ENCODE measurements around the gene ZNF296.
A peak's percentile ranks its signal among the peaks of the same experiment; 100 is the strongest.
"Not testable (repeated sequence)": the region's sequence is repeated elsewhere in the genome, so short reads cannot be mapped to it uniquely, and the experiment has no call there.

Gene ZNF296

DNA sequence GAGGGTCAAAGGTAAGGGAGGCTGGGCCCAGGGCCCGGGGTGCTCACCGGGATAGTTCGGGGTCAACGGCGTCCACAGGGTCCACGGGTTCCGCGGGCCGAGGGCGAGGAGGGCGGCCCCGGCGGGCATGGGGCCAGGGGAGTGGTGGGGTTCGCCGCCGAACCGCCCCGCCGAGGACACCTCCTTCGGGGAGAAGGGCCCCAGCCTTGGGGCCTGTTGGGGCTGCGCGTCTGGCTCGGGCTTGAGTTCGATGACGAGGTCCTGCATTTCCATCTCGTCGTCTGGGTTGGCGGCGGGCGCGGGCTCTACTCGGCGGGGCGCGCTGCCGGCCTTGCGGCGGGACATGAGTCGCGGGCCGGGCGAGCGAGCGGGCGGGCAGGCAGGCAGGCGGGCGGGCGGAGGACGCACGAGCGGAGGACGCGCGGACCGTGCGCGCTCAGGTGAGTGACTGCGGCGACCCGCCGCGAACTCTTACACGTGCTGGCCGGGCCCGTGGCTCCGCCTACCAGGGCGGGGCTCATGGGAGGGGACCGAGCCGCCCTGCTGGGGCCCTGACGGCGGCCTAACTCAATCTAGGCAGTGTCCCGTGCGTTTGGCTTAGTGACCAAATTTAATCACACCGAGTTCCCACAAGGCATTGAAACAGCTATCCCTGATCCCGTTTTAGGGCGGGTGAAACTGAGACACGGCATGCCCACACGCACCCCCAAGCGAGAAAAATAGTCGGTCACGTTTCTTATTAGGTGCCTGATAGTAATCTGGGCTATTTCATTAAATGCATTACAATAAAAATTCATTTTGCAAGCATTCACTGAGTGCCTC, at the start of gene ZNF296:
ZNF296 (minus strand) TSS at position 450 of the 822 bp plus-strand sequence; CDS start at position 345, 105 bp downstream.
- DNase-seq = no peak

DNA sequence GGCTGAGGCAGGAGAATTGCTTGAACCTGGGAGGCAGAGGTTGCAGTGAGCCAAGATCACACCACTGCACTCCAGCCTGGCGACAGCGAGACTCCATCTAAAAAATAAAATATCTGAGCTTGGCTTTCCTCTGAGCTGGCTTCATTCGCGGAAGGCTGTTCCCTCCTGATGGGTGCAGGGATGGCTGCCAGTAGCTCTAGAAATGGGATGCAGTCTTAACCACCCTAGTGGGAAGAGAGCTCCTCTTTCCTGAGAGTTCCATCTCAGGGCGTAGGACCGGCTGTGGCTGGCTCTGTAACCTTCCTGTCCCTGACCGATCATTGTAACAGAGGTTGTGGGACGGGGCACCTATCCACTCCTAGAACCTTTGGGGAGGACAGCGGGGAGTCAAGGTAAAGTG, 49.1 kb upstream of the ZNF296 start:
- no peak for DNase-seq

DNA sequence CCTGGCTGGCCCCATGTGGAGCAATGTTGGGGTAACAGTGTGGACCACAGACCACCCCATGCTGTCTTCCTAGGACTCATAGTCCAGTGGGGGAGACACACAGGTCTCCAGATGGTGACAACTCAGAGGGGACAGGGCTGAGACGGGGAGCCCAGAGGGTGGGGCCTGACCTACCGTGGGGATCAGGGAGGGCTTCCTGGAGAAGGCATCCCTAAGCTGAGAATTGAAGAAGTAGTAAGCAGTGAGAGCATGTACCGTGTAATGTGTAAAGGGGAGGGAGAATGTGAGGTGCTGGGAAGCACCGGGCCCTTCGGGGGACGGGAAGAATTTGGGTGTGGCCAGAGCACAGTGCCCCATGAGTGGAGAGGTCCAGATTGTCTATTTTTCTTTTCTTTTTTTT, 47.7 kb upstream of the ZNF296 start:
- DNase-seq = no peak

DNA sequence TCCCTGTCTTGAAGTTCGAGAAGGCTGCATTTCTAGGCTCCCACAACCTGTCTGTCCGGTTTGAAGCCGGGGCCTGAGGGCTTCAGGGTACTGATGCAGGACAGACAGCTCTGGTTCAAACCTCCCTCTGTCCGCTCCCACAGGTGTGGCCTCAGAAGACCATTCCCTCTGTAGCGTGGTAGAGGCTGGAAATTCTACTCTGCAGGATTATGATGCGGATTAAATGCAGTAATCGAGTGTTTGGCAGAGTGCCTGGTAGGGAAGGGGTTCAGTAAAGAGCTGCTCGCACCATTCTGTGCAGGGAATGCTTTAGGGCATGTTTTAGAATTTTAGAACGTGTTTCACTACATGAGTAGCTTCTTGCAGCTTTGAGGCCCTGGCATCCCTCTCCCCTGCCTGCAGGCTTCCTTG, 47.2 kb upstream of the ZNF296 start:
- no peak for DNase-seq

DNA sequence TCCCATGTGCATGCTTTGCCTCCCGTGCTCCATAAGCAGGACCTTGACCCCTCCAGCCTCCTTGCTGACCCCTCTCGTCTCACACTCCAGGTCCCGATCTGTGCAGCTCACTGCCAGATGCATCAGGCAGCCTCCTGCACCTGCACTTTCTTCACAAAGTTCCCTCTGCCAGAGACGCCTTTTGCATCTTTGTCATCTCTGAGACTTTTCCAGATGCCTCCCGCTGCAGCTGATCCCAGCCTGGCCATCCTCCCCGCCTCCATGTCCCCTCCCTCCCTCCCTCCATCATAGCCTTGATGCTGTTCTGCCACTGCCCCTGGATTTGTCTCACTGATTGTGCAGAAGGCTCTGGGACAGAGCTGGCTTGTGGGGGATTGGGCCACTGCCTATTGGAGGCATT, 46.6 kb upstream of the ZNF296 start:
- DNase-seq = no peak

DNA sequence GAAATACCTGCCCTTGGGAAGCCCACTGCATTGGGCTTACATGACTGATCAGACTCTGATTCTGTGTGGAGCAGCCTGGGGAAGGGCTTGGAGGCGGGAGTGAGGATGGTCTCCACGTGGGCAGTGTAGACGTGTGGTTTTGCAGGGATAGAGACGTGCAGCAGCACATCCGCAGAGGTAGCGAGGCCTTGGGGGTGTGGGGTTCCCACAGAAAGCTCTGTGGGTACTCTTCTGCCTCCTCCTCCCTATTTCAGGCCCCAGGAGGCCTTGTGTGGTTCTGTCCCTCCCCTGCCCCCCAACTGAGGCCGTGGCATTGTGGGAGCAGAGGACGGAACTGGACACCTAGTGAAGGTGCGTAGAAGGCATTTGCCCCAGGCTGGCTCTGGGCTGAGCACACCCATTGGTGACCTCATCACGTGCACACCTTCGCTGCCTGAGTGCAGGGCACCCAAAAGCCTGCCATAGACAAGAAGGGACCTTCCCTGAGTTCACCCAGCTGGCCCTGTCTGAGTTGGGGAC, 45.6 kb upstream of the ZNF296 start:
- no peak for DNase-seq

DNA sequence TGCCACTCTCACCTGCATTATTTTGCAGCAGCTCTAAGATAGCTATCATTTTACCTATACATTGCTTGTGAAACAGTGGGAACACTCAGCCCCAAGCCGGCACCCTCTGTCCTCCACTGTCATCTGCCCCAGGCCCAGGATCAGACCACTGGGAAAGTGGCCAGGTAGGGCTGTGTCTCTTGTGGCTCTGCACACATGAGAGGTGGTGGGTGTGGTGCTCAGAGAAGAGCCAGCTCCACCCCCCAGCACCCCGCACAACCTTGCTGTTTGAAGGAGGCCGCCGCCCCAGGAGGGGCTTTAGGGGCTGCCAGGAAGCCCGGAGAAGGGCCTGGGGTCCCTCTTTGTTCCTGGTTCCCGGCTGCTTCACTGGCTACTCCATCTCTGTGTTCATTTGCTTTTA, 43.3 kb upstream of the ZNF296 start:
- no peak for DNase-seq

DNA sequence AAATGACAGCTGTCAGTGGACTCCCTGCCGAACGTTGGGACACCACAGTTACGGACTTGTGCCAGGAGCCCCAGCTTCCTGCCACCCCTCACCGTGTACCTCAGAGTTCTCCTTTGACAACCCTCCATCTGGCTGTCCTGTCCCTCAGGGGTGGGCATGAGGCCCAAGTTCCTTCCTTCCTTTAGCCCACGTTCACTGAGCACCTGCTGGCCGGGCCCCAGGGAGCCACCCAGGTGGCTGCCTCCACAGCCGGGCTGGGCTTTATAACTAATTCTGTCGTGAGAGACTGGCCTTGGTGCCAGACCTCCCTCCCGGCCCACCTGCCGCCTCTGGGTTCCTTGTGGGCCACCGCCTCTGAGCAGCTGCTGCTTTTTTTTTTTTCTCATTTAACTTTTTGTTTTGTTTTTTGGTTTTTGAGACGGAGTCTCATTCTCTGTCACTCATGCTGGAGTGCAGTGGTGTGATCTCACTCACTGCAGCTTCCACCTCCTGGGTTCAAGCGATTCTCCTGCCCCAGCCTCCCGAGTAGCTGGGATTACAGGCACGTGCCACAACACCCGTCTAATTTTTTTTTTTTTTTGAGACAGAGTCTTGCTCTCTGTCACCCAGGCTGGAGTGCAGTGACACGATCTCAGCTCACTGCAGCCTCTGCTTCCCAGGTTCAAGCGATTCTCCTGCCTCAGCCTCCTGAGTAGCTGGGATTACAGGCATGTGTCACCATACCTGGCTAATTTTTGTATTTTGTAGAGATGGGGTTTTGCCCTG, 42.5 kb upstream of the ZNF296 start:
- not testable (repeated sequence) for DNase-seq

DNA sequence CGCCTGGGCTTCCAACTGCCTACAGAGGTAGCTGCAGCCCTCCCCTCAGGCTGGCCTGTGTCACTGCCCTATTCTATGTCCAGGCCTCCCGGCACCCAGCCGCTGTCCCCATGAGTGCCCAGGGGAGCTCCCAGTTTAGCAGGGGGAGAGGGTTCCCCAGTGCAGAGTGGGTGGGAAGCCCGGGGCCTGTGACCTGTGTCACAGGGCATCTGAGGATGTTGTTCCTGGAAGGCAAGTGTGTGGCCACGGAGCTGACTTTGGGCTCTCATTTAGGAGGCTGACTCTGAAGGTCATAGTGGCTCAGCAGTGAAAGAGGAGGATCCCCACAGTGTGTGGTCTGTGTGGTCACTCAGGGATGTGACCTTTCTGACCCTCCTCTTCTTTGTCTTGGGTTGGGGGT, 41.8 kb upstream of the ZNF296 start:
- DNase-seq = no peak

DNA sequence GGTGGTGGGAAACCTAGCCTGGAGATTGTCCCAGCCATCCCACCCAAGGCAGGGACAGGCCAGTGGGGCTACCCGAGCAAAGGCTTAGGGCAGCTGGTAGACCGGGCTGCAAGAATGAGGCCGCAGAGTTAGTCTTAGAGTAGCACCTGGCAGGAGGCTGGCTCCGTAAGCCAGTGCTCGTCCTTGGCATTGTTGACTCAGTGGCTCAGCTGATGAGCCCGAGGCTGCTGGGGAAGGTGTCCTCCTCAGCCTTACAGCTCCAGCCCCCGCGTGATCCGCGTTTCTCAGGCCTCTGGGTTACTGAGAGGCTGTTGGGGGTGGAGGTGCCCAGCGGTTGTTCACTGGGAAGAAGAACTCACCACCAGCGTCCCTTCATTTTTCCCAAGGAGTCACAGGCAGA, 41.4 kb upstream of the ZNF296 start:
- DNase-seq = no peak

DNA sequence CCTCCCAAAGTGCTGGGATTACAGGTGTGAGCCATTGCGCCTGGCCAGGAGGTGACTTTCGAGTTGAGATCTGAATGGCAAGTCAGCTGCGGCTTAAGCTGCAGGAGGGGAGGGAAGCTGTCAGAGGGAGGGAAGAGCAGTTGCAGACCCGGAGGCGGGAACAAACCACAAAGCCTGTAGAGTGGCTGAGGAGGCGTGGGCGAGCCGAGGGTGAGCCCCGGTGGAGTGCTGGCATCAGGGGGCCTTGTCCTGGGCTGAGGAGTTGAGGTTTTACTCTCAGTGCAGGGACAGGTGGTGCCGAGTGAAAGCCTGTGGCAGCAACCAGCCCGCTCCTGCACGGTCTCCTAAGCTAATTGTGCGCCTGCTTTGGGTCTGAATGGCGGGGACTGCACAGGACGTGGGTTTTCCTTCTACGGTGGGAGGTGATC, 40.9 kb upstream of the ZNF296 start:
- no peak for DNase-seq

DNA sequence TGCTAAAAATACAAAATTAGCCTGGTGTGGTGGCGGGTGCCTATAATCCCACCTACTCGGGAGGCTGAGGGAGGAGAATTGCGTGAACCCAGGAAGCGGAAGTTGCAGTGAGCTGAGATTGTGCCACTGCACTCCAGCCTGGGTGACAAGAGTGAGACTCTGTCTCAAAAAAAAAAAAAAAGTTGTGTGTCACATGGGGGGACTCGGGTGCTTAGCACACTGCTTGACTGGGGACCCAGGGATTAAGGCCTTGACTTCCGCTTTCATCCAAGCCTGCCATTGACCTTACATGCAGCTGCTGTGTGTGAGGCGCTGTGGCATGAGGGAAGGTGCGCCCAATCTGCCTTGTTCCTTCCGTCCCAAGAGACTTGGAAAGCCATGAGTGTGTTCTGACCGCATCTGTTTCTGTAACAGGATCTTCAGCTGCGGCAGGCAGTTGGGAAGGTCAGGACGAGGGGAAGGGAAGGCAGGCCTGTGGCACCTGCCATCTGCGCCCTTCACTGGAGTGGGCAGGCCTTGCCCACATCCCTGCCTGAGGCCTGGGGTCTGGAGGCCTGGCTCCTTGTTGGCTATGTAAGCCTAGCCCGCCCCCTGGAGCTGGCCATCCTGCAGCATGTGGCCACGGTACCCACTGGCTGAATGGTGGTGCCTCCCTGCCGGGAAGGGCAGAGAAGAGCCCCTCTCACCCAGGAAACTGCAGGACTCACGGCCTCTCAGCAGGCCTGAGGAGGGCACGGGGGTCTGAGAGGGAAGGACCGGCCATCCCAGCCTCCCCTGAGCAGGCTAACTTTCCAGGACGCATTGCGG, 39.7 kb upstream of the ZNF296 start:
- peak; percentile 35 for DNase-seq

DNA sequence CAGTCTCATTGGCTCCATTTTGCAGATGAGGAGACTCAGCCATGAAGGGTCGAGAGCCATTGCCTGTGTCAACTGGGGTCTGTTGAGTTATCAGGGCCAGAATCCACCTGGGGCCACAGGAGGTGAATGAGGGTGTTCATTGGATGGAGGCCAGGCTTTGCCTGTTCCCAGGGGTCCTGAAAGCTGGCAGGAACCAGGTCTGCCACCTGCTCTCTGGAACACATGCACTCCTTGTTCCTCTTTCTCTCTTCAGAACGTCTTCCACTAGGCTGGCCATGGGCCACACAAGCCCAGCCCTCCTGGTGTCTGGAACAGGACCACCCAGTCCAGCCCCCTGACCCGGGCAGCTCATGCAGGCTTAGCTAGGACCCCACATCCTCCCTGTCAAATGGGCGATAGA, 37.8 kb upstream of the ZNF296 start:
- DNase-seq = no peak

DNA sequence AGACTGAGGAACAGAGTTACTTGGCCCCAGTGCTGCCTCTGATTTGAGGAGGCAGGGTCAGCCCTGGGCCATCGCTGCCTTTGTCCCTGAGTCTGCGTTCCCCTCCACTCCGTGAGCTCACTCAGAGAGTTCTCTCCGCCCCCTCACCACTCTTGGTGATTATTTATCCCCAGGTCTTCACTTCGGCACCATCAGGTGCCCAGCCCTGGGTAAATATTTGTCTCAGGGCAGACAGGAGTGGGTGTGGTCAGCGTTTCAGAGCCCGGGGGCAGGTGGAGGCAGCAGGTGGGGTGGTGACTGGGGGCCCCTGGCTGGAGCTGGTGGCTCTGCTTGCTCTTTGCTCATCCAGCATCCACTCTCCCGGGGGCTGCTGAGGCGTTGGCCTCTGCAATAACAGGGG, 37.4 kb upstream of the ZNF296 start:
- DNase-seq = peak; percentile 41

DNA sequence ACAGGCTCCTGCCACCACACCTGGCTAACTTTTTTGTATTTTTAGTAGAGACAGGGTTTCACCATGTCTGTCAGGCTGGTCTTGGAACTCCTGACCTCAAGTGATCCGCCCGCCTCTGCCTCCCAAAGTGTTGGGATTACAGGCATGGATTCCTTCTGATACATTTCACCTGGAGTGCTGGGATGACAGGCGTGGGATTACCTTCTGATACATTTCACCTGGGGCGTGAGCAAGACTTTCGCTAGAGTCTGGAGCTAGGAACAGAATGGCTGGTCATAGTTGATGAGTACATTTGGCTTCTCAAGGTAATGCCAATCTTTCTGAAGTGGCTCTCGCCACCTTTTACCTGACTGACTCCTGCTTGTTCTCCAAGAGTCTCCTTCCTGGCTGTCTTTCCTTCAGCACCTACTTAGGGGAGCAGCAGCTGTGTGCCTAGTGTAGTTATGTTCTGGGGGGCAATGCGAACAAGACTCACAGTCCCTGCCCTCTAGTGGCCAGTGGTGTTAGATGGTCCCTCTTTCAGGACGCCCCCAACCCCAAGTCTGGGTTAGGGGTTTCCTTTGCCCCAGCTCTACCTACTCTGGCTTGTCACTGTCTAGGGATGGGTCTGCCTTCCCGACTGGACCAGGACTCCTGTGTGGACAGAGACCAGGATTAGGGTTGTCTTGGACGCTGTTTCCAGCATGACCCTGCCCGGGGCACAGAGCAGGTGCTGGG, 36.0 kb upstream of the ZNF296 start:
- no peak for DNase-seq

DNA sequence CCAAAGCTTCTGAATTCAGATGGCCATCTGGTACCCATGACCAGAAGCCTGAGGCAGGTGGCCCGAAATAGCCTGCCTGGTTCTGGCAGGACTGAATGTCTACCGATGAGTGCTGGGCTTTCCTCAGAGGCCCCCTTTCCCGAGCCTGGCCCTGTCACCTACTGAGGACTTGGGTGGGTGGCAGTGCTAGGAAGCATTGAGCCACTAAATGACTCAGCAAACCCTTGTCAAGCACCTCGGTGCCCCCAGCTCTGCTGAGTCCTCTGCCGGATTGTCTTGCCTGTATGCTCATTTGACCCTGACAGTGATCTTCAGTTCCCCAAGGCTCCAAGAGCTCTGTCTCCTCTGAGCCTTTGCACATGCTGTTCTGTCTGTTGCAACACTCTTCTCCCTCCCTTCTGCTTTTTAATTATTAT, 34.6 kb upstream of the ZNF296 start:
- no peak for DNase-seq

DNA sequence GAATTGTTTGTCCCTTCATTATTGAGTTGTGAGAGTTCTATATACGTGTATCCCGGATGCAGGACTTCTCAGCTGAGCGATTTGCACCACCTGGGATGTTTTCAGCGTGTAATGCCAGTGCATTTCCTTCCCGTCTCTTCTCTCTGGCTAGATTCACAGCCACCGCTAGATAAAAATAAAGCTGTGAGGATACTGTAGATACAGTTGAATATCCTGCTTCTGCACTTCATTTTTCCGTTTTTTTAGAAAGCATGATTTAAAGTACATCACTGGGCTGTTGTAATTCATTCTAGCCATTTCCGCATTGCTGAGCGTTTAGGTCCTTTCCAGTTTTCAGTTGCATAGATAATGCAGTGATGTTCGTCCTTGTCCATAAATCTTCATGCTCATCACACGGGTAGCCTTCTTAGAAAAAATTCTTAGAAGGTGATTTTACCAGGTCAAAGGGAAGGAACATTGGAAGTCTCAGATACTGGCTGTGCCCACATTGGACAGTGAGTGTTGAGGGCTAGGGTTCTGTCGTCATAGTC, 31.4 kb upstream of the ZNF296 start:
- no peak for DNase-seq

DNA sequence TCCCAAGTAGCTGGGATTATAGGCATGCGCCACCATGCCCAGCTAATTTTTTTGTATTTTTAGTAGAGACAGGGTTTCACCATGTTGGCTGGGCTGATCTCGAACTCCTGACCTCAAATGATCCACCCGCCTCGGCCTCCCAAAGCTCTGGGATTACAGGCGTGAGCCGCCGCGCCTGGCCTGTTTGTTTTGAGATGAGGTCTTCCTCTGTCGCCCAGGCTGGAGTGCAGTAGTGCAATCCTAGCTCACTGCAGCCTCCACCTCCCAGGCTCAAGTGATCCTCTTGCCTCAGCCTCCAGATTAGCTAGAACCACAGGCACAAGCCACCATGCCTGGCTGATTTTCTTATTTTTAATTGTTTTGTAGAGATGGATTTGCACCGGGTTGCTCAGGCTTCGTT, 30.1 kb upstream of the ZNF296 start:
- not testable (repeated sequence) for DNase-seq

DNA sequence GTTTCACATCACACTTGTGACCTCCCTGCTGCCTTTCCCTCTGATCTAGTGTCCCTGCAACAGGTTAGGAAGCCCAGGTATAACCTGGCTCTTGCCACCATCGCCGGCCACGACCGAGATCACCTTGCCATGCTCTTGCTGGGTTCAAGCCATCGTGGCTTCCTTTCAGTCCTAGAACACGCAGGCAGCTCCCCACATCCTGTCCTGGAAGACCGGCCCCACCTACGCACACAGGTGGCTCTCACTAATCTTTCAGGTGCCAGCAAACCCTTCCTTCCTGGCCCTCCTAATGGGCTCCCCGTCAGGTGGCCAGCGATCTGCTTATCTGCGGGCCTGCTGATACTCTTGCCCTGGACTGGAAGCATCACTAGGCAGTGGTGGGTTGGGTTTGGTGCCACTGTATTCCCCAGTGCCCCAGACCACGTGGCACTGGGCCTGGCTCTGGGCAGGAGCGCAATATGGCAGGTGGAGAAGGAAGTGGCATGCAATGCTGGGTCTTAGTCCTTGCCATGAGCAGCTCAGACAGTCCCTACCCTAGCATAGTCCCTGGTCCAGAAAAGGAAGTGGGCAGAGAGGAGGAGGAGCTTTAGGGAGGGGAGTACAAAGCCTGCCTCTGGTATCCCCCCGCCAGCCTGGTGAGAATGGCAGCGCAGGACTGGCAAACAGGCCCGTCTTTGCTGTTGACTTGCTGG, 28.5 kb upstream of the ZNF296 start:
- DNase-seq = no peak

DNA sequence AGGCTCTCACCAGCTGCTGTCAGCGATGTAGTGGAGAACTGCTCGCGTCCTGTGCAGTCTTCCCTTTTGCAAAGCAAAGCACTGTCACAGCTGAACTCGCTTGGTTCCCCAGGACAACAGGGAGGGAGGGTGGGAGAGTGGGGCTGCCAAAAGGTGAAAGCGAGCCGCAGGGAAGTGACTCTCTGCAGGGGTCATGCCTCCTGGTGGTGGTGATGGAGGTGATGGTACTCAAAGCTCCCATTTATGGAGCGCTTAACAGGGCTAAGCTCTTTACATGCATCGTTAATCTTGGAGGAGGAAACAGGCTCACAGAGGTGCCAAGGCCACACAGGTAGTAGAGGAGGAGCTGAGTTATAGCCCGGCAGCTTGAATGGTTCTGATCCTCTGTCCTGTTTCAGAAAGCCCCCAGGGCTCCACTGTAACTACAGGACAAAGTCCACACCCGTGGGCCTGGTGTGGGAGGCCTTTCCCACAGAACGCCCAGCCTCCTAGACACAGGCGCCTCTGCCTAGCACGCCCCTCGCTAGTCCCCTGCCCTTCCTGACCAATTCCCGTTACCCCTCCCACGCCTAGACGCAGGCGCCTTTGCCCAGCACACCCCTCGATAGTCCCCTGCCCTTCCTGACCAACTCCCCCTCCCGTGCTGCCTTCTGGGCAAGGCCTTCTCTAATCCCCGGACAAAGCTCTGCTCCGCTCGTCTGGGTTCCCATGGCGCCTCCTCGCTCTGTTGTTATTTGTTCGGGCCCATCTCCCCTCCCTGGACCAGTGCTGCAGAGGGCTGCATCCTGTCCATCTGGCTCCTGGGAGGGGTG, 27.4 kb upstream of the ZNF296 start:
- no peak for DNase-seq

DNA sequence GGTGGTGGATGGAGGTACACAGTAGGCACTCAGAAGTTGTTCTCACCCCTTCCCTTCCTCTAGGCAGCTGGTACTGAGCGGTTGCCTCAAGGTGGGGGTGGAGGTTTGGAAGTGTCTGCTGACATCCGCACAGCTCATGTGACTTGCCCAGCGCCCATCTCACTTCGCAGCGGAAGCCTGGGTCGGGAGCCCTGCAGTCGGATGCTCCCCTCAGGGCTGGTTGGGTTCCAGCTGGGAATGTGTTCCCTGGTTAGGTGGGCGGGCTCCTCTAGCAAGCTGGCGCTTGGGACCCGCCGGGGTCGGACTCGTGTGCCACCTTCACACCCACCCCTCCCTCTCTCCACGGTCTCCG, 26.9 kb upstream of the ZNF296 start:
- DNase-seq = no peak

Measured in NCI-H1092 (cell line).